Stomach (tissue), 4 donors: ENCODE results near the gene KCNK15.

Experiments
- EP300 ChIP-seq: sonication (generic); formaldehyde crosslinking; IDR thresholded peaks from one replicate; pipeline ENCODE4 v1.6.1; 2017; ENCODE audit warnings: antibody characterized with exemption
- POLR2A ChIP-seq, 4 donors: fragments of 450-650 bp; IDR thresholded peaks; one replicate each; pipeline ENCODE4 v1.6.1; 2016; ENCODE audit warnings: antibody characterized with exemption in 4 of 4, control low read depth in 2 of 4, mild to moderate bottlenecking in 1 of 4, moderate library complexity in 1 of 4
- POLR2AphosphoS5 ChIP-seq, 3 donors: sonication (generic); formaldehyde crosslinking; IDR thresholded peaks; one replicate each; pipeline ENCODE4 v1.6.1; 2016; ENCODE audit warnings: antibody characterized with exemption in 3 of 3
- TF ChIP-seq, protein P1 (sequence below), 7 experiments: fragments of 450-650 bp in 4 of 7; fragments of 200-600 bp in 3 of 7; sonication (generic) in 3 of 7; IDR thresholded peaks; one replicate each; pipeline ENCODE4 v1.5.1; 2016 to 2019; ENCODE audit warnings: antibody characterized with exemption in 7 of 7, control low read depth in 2 of 7, mild to moderate bottlenecking in 1 of 7

DNA sequence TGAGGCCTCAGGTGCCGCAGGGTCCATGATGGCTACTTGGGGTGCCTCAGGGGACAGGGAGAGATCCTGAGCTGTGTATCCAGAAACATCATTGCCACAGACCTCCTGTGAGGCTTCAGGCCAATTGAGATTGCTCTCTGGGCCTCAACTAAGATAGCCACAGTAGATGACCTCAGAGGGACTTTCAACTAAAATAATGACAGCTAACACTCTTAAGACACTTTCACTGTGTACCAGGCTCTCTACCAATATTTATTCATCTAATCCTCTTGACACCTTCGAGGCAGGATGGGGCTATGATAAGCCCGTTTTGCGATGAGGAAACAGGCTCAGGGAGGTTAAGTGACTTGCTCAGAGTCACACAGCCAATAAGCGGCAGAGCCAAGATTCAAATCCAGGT lies 54.0 kb downstream of the KCNK15 start:
- TF ChIP-seq, protein P1, sequence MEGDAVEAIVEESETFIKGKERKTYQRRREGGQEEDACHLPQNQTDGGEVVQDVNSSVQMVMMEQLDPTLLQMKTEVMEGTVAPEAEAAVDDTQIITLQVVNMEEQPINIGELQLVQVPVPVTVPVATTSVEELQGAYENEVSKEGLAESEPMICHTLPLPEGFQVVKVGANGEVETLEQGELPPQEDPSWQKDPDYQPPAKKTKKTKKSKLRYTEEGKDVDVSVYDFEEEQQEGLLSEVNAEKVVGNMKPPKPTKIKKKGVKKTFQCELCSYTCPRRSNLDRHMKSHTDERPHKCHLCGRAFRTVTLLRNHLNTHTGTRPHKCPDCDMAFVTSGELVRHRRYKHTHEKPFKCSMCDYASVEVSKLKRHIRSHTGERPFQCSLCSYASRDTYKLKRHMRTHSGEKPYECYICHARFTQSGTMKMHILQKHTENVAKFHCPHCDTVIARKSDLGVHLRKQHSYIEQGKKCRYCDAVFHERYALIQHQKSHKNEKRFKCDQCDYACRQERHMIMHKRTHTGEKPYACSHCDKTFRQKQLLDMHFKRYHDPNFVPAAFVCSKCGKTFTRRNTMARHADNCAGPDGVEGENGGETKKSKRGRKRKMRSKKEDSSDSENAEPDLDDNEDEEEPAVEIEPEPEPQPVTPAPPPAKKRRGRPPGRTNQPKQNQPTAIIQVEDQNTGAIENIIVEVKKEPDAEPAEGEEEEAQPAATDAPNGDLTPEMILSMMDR (IDR thresholded peaks at IDR 0.05): no peak
- no peak for TF ChIP-seq POLR2AphosphoS5 (IDR thresholded peaks at IDR 0.05)
- no peak for TF ChIP-seq POLR2A (IDR thresholded peaks at IDR 0.05)
- no peak for TF ChIP-seq EP300
